AG09309 (cell line): Measurements from ENCODE around the gene NUDT16.

Experiments
- DNase-seq: peaks from one replicate; pipeline ENCODE4 v3.0.0-alpha.2; 2010; ENCODE audit warnings: low read depth
- H3K4me3 ChIP-seq: 2 replicates; pipeline ENCODE4 v1.5.1; 2011; ENCODE audit warnings: mild to moderate bottlenecking, low read depth, low read length, moderate library complexity; ENCODE audit not compliant: control insufficient read depth
- TF ChIP-seq, protein P1 (sequence below): IDR thresholded peaks from 2 replicates; pipeline ENCODE4 v1.5.1; 2011; ENCODE audit warnings: mild to moderate bottlenecking, low read depth, low read length, inconsistent platforms; ENCODE audit not compliant: insufficient read depth, control insufficient read depth; ENCODE audit errors: missing control alignments

Gene NUDT16

GRCh38 chr3:131394400-131394799 is 12.8 kb downstream of the NUDT16 start:
- no peak overlapping the region for H3K4me3 ChIP-seq
- TF ChIP-seq, protein P1, sequence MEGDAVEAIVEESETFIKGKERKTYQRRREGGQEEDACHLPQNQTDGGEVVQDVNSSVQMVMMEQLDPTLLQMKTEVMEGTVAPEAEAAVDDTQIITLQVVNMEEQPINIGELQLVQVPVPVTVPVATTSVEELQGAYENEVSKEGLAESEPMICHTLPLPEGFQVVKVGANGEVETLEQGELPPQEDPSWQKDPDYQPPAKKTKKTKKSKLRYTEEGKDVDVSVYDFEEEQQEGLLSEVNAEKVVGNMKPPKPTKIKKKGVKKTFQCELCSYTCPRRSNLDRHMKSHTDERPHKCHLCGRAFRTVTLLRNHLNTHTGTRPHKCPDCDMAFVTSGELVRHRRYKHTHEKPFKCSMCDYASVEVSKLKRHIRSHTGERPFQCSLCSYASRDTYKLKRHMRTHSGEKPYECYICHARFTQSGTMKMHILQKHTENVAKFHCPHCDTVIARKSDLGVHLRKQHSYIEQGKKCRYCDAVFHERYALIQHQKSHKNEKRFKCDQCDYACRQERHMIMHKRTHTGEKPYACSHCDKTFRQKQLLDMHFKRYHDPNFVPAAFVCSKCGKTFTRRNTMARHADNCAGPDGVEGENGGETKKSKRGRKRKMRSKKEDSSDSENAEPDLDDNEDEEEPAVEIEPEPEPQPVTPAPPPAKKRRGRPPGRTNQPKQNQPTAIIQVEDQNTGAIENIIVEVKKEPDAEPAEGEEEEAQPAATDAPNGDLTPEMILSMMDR, result no peak
- DNase-seq, result no peak

- TF ChIP-seq, protein P1, result no peak
- DNase-seq, result no peak
- H3K4me3 ChIP-seq, result no peak overlapping the region
These were observed 14.6 kb downstream of the NUDT16 start for GRCh38 chr3:131396170-131396569.

DNA sequence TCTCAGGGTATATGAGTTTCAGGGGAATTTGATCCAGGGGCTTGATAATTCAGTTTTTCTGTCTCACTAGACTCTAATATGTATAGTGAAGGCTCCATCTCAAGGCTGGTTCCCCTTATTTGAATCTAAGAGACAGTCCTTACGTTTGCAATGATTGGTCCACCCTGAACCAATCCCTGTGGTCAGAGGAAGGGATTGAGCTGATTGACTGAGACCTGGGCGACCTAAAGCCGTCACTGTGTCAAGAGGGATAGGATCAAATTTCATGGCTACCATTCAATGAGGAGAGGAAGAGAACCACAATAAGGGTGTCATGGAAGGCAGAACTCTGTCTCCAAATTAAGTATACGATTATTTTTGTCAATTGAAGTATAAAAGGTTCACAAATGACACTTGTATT is 16.3 kb downstream of the NUDT16 start:
- TF ChIP-seq, protein P1, result no peak
- no peak for DNase-seq
- no peak overlapping the region for H3K4me3 ChIP-seq

- TF ChIP-seq, protein P1, result no peak
- H3K4me3 ChIP-seq, result no peak overlapping the region
- no peak for DNase-seq
These were observed 20.4 kb downstream of the NUDT16 start for GRCh38 chr3:131401978-131402377.

GRCh38 chr3:131402391-131403039 is 20.9 kb downstream of the NUDT16 start:
- TF ChIP-seq, protein P1, result no peak
- peak; percentile 20 for DNase-seq
- no peak overlapping the region for H3K4me3 ChIP-seq

GRCh38 chr3:131403216-131403895 is 21.8 kb downstream of the NUDT16 start:
- DNase-seq, result no peak
- H3K4me3 ChIP-seq, result no peak overlapping the region
- TF ChIP-seq, protein P1, result no peak

DNA sequence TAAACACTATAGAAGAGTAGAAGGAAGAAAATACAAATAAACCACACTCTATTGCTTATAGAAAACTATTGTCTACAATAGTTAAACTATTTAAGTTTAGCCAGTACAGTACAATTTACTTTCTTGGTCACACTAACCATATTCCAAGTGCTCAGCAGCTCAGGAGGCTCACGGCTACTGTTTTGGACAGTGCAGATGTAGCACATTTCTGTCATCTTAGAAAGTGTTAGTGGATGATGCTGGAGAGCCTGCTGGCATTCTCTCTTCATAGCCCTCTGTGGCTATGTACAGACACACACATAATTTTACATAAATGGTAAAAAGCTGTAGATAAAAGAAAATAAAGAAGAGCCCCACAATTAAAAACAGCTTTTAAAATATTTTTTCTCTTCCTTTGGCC is 23.8 kb downstream of the NUDT16 start:
- DNase-seq, result no peak
- TF ChIP-seq, protein P1, result no peak
- H3K4me3 ChIP-seq, result no peak overlapping the region
